K562 (cell line): ENCODE results near the gene SLC25A42. TPM values are rescaled to one million over a fixed set of nuclear protein-coding genes. Genes with fewer than 3 reads are reported as not detected.
A peak's percentile ranks its signal among the peaks of the same experiment; 100 is the strongest.

Experiments used
- DIDO1 ChIP-seq: fragments of 450-650 bp; IDR thresholded peaks from 2 replicates; pipeline ENCODE4 v1.6.1; 2016; ENCODE audit warnings: low read depth, missing biosample characterization, missing genetic modification characterization
- ESRRA ChIP-seq: fragments of 450-650 bp; IDR thresholded peaks from 2 replicates; pipeline ENCODE4 v1.6.1; 2014; ENCODE audit warnings: low read depth, mild to moderate bottlenecking, moderate library complexity, borderline replicate concordance
- ETV6 ChIP-seq, 3 experiments: fragments of 150-350 bp in 1 of 3; sonication (generic) in 1 of 3; formaldehyde crosslinking in 1 of 3; IDR thresholded peaks; 2 replicates each; pipeline versions ENCODE4 v1.6.1 to v1.8.0; 2014 to 2022; ENCODE audit warnings: borderline replicate concordance in 2 of 3, low read depth in 2 of 3, antibody characterized with exemption in 1 of 3, low read length in 1 of 3, mild to moderate bottlenecking in 1 of 3, missing genetic modification reagents in 1 of 3
- FOXJ2 ChIP-seq: fragments of 200-800 bp; sonication (Bioruptor generic); IDR thresholded peaks from 2 replicates; pipeline ENCODE4 v1.6.1; 2016; ENCODE audit warnings: missing genetic modification characterization, missing compliant biosample characterization
- HDGF ChIP-seq: fragments of 450-650 bp; IDR thresholded peaks from 2 replicates; pipeline ENCODE4 v1.6.1; 2016
- MCM7 ChIP-seq, 2 experiments: fragments of 450-650 bp; IDR thresholded peaks; 2 replicates each; pipeline ENCODE4 v1.6.1; 2016 to 2018
- NFRKB ChIP-seq: fragments of 450-650 bp; IDR thresholded peaks from 2 replicates; pipeline ENCODE4 v1.6.1; 2016; ENCODE audit warnings: low read depth
- OTX1 ChIP-seq: fragments of 450-650 bp; formaldehyde crosslinking; IDR thresholded peaks from 2 replicates; pipeline ENCODE4 v1.4.0; 2022; ENCODE audit warnings: mild to moderate bottlenecking
- POLR2B ChIP-seq: fragments of 450-650 bp; IDR thresholded peaks from 2 replicates; pipeline ENCODE4 v1.6.1; 2018; ENCODE audit warnings: low read depth; ENCODE audit not compliant: partially characterized antibody
- PRPF4 ChIP-seq: fragments of 200-400 bp; formaldehyde crosslinking; IDR thresholded peaks from one replicate; pipeline ENCODE4 v1.6.1; 2017; ENCODE audit warnings: low read length, low read depth, mild to moderate bottlenecking; ENCODE audit not compliant: insufficient read depth, poor library complexity, severe bottlenecking
- RBBP5 ChIP-seq: fragments of 200-600 bp; sonication (generic); IDR thresholded peaks from 2 replicates; pipeline ENCODE4 v1.6.1; 2012; ENCODE audit warnings: borderline replicate concordance, mild to moderate bottlenecking, low read length, control low read depth, inconsistent platforms; ENCODE audit not compliant: insufficient read depth, poor library complexity, severe bottlenecking
- SRSF7 ChIP-seq: fragments of 200-400 bp; formaldehyde crosslinking; optimal IDR thresholded peaks from 2 replicates; pipeline ENCODE3; 2017; ENCODE audit warnings: mild to moderate bottlenecking, low read depth, low read length
- TRIM28 ChIP-seq: fragments of 450-650 bp; IDR thresholded peaks from 2 replicates; pipeline ENCODE4 v1.6.1; 2017
- YY1 ChIP-seq, 3 experiments: IDR thresholded peaks; 2 replicates each; pipeline ENCODE4 v1.6.1; 2011; ENCODE audit warnings: low read length in 2 of 3, mild to moderate bottlenecking in 2 of 3, moderate library complexity in 2 of 3, borderline replicate concordance in 1 of 3, control low read depth in 1 of 3, low read depth in 1 of 3; ENCODE audit not compliant: insufficient read depth in 3 of 3, insufficient replicate concordance in 2 of 3, control insufficient read depth in 1 of 3, insufficient read length in 1 of 3; ENCODE audit errors: extremely low read depth in 1 of 3
- ZBTB12 ChIP-seq: fragments of 250-450 bp; sonication (Bioruptor Pico); IDR thresholded peaks from 2 replicates; pipeline ENCODE4 v1.4.0; 2020
- ZBTB2 ChIP-seq: fragments of 450-650 bp; IDR thresholded peaks from 2 replicates; pipeline ENCODE4 v1.6.1; 2016; ENCODE audit warnings: antibody characterized with exemption
- ZNF589 ChIP-seq: fragments of 200-800 bp; sonication (Bioruptor generic); IDR thresholded peaks from 2 replicates; pipeline ENCODE4 v1.6.1; 2016; ENCODE audit warnings: low read depth, missing genetic modification characterization, missing compliant biosample characterization
- polyA plus RNA-seq, 8 experiments: library from polyadenylated mRNA; depleted of rRNA in 4 of 8; stranded (reverse) in 5 of 8; unstranded in 3 of 8; fragments of >200 nt; fragmentation: Nextera tagmentation in 2 of 8; fragmentation: Illumina TruSeq in 1 of 8; extraction: Ambion mirVana in 2 of 8; extraction: Trizol in 1 of 8; gene quantifications; 2 replicates each; pipeline versions ENCODE4 v1.2.1 to v1.2.3, GENCODE V29; 2011 to 2014; ENCODE audit warnings: inconsistent platforms in 1 of 8, missing spikeins in 1 of 8
- total RNA-seq, 7 experiments: library from RNA; depleted of rRNA in 6 of 7; stranded (reverse); fragments of >200 nt in 6 of 7; fragmentation: Illumina TruSeq in 2 of 7; extraction: Trizol in 2 of 7; gene quantifications; 2 replicates each; pipeline versions ENCODE4 v1.2.1 to v1.2.3, GENCODE V29; 2011 to 2021; ENCODE audit warnings: low replicate concordance in 1 of 7
- TF ChIP-seq, protein P1 (sequence below): fragments of 450-650 bp; formaldehyde crosslinking; IDR thresholded peaks from 2 replicates; pipeline ENCODE4 v1.4.0; 2022; ENCODE audit warnings: missing genetic modification characterization
- TF ChIP-seq, protein P2 (sequence below): sonication (generic); formaldehyde crosslinking; IDR thresholded peaks from 2 replicates; pipeline ENCODE4 v1.8.1; 2023; ENCODE audit warnings: mild to moderate bottlenecking, missing genetic modification reagents
- TF ChIP-seq, protein P3 (sequence below): fragments of 250-450 bp; sonication (Bioruptor Pico); IDR thresholded peaks from 2 replicates; pipeline ENCODE4 v1.4.0; 2020; ENCODE audit warnings: borderline replicate concordance

Gene SLC25A42
- total and polyA plus RNA-seq, 9 of the 15 experiments (the other 6 are each of a cell fraction or from before 2014, with no cell fraction given) = 0.59 to 32.2 (median 14.1) TPM

DNA sequence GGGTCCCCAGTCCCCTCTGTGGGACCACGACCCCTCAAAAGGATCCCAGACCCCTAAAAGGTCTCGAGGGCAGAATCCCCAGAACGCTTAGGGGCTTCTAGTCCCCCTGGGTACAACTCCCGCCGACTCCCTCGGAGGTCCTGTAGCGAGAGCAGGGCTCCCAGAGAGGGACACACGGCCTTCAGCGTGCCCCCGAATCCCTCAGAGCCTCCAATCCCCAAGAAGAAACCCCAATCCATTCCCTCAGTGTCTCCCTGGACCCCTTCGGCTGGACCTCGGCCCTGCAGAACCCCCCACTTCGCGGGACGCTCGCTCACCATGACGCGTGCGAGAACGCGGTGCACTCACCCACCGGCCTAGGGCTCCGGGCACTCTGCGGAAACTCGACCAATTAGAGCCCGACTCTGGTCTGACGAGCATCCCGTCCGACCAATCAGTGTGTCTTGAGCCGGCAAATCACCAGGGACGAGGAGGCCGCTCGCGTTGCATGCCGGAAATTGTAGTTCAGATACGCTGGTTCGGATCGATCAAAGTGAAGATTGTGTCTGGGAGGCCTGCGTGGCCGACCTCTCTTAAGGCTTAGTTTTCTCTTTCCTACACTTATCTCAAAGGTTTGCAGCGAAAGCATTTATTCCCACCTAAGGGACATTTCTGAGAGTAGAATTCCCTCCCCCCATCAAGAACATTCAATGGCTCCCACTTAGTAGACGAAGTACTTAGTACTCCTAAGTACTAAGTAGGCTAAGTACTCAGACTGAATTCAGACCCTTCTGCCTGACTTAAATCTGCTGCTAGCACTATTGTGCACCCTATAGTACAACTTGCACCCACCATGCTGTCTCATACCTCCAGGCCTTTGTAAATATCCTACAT, 74.6 kb downstream of the SLC25A42 start, which contains the start of gene TMEM161A (continued):
- TF ChIP-seq, protein P1, sequence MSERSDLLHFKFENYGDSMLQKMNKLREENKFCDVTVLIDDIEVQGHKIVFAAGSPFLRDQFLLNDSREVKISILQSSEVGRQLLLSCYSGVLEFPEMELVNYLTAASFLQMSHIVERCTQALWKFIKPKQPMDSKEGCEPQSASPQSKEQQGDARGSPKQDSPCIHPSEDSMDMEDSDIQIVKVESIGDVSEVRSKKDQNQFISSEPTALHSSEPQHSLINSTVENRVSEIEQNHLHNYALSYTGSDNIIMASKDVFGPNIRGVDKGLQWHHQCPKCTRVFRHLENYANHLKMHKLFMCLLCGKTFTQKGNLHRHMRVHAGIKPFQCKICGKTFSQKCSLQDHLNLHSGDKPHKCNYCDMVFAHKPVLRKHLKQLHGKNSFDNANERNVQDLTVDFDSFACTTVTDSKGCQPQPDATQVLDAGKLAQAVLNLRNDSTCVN (CRISPR knock-in tag) = no peak
- no peak for TF ChIP-seq DIDO1 (tag)
- TF ChIP-seq, protein P2, sequence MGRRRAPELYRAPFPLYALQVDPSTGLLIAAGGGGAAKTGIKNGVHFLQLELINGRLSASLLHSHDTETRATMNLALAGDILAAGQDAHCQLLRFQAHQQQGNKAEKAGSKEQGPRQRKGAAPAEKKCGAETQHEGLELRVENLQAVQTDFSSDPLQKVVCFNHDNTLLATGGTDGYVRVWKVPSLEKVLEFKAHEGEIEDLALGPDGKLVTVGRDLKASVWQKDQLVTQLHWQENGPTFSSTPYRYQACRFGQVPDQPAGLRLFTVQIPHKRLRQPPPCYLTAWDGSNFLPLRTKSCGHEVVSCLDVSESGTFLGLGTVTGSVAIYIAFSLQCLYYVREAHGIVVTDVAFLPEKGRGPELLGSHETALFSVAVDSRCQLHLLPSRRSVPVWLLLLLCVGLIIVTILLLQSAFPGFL (CRISPR knock-in tag) = no peak
- no peak for TF ChIP-seq HDGF
- TF ChIP-seq, protein P3, sequence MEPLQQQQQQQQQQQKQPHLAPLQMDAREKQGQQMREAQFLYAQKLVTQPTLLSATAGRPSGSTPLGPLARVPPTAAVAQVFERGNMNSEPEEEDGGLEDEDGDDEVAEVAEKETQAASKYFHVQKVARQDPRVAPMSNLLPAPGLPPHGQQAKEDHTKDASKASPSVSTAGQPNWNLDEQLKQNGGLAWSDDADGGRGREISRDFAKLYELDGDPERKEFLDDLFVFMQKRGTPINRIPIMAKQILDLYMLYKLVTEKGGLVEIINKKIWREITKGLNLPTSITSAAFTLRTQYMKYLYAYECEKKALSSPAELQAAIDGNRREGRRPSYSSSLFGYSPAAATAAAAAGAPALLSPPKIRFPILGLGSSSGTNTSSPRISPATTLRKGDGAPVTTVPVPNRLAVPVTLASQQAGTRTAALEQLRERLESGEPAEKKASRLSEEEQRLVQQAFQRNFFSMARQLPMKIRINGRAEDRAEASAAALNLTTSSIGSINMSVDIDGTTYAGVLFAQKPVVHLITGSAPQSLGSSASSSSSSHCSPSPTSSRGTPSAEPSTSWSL (CRISPR knock-in tag) = no peak
- TF ChIP-seq ETV6 (IDR thresholded peaks at IDR 0.05; ENCODE audit: borderline replicate concordance in 1 of 2, low read depth in 2 of 2, low read length in 1 of 2) = no peak
- TF ChIP-seq ETV6 (CRISPR knock-in tag; IDR thresholded peaks at IDR 0.05; ENCODE audit: borderline replicate concordance) = no peak
- no peak for TF ChIP-seq ZNF589 (CRISPR knock-in tag)
- no peak for TF ChIP-seq ESRRA
- TF ChIP-seq ZBTB12 (CRISPR knock-in tag) = no peak
- no peak for TF ChIP-seq FOXJ2 (tag)
- TF ChIP-seq YY1 (IDR thresholded peaks at IDR 0.05; ENCODE audit: borderline replicate concordance in 1 of 3, control insufficient read depth in 1 of 3, extremely low read depth in 1 of 3, insufficient read depth in 3 of 3, insufficient read length in 1 of 3, insufficient replicate concordance in 2 of 3, low read depth in 1 of 3, low read length in 2 of 3) = peak in 1 of 3 experiments; percentile 34
- TF ChIP-seq PRPF4 = no peak
- peak; percentile 65 for TF ChIP-seq RBBP5
- no peak for TF ChIP-seq NFRKB
- no peak for TF ChIP-seq MCM7 (IDR thresholded peaks at IDR 0.05)
- no peak for TF ChIP-seq SRSF7
- no peak for TF ChIP-seq TRIM28
- TF ChIP-seq POLR2B = peak; percentile 75
- TF ChIP-seq ZBTB2 = no peak
- no peak for TF ChIP-seq OTX1 (CRISPR knock-in tag)
